HuH-7 (cell line): ENCODE measurements around the gene ENOX1.
"Not testable (repeated sequence)": the region's sequence is repeated elsewhere in the genome, so short reads cannot be mapped to it uniquely, and the experiment has no call there.

Experiments
- DNase-seq: peaks from one replicate; pipeline ENCODE4 v3.0.0; 2011; ENCODE audit warnings: low spot score

ENOX1 gene

GRCh38 chr13:43203781-43204180, 583.0 kb downstream of the ENOX1 start:
- no peak for DNase-seq

GRCh38 chr13:43200736-43201135, 586.0 kb downstream of the ENOX1 start:
- DNase-seq, result no peak

GRCh38 chr13:43200307-43200706, 586.5 kb downstream of the ENOX1 start:
- DNase-seq, result no peak

- no peak for DNase-seq
These were observed 589.9 kb downstream of the ENOX1 start for GRCh38 chr13:43196750-43197370.

- DNase-seq, result no peak
These were observed 590.6 kb downstream of the ENOX1 start for GRCh38 chr13:43196086-43196621.

- no peak for DNase-seq
These were observed 591.2 kb downstream of the ENOX1 start for GRCh38 chr13:43195551-43195950.

- DNase-seq, result no peak
These were observed 591.7 kb downstream of the ENOX1 start for GRCh38 chr13:43195112-43195511.

- no peak for DNase-seq
These were observed 592.9 kb downstream of the ENOX1 start for GRCh38 chr13:43193789-43194420.

- no peak for DNase-seq
These were observed 595.2 kb downstream of the ENOX1 start for GRCh38 chr13:43191546-43191945.

GRCh38 chr13:43185226-43185625, 601.5 kb downstream of the ENOX1 start:
- no peak for DNase-seq

- no peak for DNase-seq
These were observed 605.9 kb downstream of the ENOX1 start for GRCh38 chr13:43180837-43181236.

- no peak for DNase-seq
These were observed 606.6 kb downstream of the ENOX1 start for GRCh38 chr13:43180036-43180660.

GRCh38 chr13:43171489-43171888, 615.3 kb downstream of the ENOX1 start:
- DNase-seq, result no peak

- no peak for DNase-seq
These were observed 616.3 kb downstream of the ENOX1 start for GRCh38 chr13:43170506-43170905.

- not testable (repeated sequence) for DNase-seq
These were observed 618.3 kb downstream of the ENOX1 start for GRCh38 chr13:43168434-43168833.

GRCh38 chr13:43167731-43168130, 619.0 kb downstream of the ENOX1 start:
- DNase-seq, result no peak

- DNase-seq, result no peak
These were observed 619.9 kb downstream of the ENOX1 start for GRCh38 chr13:43166644-43167457.
